ENCODE data around the gene CHD5. TPM values are rescaled to one million over a fixed set of nuclear protein-coding genes. Genes with fewer than 3 reads are reported as not detected.

The CHD5 gene
- total and polyA plus RNA-seq, 2 of the 13 experiments (the other 11 are each of a cell fraction or from before 2014, with no cell fraction given) = 0.02 to 0.21 TPM

DNA sequence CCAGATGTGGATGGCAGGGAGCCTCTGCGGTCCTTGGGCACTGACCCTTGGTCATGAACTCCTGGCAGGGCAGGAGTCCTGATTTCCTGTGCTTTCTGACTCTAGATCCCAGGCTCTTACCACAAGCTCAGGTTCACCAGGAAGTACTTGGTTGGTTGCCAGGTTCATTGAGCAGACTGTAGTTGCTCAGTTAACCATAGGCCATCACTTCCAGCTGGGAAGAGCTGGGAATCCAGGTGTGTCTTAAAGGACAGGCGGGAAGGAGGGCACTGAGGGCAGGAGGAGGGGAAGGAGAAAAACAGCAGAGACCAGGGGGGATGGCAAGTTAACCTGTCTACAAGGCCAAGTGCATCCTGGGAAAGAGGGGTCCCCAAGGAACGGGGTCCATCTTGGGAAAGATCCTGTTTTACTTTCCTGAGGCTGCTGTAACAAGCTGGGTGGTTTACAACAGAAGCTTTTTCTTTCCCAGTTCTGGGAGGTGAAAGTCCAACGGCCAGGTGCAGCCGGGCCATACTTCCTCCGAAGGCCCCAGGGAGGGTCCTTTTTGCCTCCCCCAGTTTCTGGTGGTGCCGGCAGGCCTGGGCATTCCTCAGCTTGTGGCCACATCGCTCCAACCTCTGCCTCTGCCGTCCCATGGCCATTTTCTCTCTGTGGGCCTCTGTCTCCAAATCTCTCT lies 122.8 kb downstream of the CHD5 start:
- CTCF ChIA-PET (ENCODE audit: low intra/inter-chr PET ratio, low total read pairs) = no interaction called here
- intact Hi-C loops (cut with micrococcal nuclease; ENCODE audit: unreplicated experiment) = no loop called here

More for the DNA sequence above, 122.8 kb downstream of the CHD5 start:
- ATAC-seq (no peak), FAIRE-seq (no peak), DNase-seq (ENCODE audit: low spot score) (no peak)
- TF ChIP-seq ATF2 (CRISPR knock-in tag; IDR thresholded peaks at IDR 0.05) = no peak
- TF ChIP-seq WIZ (CRISPR knock-in tag; IDR thresholded peaks at IDR 0.05) = no peak
- TF ChIP-seq ZGPAT (CRISPR knock-in tag; IDR thresholded peaks at IDR 0.05) = no peak
- TF ChIP-seq ZNF12 (CRISPR knock-in tag; IDR thresholded peaks at IDR 0.05) = no peak
- no peak for TF ChIP-seq ZNF543 (CRISPR knock-in tag; IDR thresholded peaks at IDR 0.05)
- no peak for TF ChIP-seq ZNF597 (CRISPR knock-in tag; IDR thresholded peaks at IDR 0.05)
- no peak for TF ChIP-seq ATRX (CRISPR knock-in tag; IDR thresholded peaks at IDR 0.05; ENCODE audit: borderline replicate concordance)
- TF ChIP-seq, protein P1, sequence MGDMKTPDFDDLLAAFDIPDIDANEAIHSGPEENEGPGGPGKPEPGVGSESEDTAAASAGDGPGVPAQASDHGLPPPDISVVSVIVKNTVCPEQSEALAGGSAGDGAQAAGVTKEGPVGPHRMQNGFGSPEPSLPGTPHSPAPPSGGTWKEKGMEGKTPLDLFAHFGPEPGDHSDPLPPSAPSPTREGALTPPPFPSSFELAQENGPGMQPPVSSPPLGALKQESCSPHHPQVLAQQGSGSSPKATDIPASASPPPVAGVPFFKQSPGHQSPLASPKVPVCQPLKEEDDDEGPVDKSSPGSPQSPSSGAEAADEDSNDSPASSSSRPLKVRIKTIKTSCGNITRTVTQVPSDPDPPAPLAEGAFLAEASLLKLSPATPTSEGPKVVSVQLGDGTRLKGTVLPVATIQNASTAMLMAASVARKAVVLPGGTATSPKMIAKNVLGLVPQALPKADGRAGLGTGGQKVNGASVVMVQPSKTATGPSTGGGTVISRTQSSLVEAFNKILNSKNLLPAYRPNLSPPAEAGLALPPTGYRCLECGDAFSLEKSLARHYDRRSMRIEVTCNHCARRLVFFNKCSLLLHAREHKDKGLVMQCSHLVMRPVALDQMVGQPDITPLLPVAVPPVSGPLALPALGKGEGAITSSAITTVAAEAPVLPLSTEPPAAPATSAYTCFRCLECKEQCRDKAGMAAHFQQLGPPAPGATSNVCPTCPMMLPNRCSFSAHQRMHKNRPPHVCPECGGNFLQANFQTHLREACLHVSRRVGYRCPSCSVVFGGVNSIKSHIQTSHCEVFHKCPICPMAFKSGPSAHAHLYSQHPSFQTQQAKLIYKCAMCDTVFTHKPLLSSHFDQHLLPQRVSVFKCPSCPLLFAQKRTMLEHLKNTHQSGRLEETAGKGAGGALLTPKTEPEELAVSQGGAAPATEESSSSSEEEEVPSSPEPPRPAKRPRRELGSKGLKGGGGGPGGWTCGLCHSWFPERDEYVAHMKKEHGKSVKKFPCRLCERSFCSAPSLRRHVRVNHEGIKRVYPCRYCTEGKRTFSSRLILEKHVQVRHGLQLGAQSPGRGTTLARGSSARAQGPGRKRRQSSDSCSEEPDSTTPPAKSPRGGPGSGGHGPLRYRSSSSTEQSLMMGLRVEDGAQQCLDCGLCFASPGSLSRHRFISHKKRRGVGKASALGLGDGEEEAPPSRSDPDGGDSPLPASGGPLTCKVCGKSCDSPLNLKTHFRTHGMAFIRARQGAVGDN (CRISPR knock-in tag; IDR thresholded peaks at IDR 0.05) = no peak
- no peak for TF ChIP-seq ZNF230 (CRISPR knock-in tag; IDR thresholded peaks at IDR 0.05)
- TF ChIP-seq ZNF562 (CRISPR knock-in tag; IDR thresholded peaks at IDR 0.05; ENCODE audit: borderline replicate concordance) = no peak
- no peak for TF ChIP-seq FIP1L1 (IDR thresholded peaks at IDR 0.05; ENCODE audit: borderline replicate concordance, insufficient read depth, low read depth, low read length)
- TF ChIP-seq PCBP1 (IDR thresholded peaks at IDR 0.05; ENCODE audit: borderline replicate concordance, low read depth, low read length) = no peak
- no peak for TF ChIP-seq KDM2A (CRISPR knock-in tag; IDR thresholded peaks at IDR 0.05; ENCODE audit: borderline replicate concordance, low read depth)
- 36% methylated on average over 9 of the region's 9 CpGs for WGBS (ENCODE audit: low lambda C conversion rate)
- H3K27me3 ChIP-seq (ENCODE audit: control insufficient read depth in 1 of 2, insufficient read depth in 2 of 2, low read length in 2 of 2) = no peaks in the 10 kb centered on the region
- no peak overlapping the region for H3K4me2 ChIP-seq (ENCODE audit: low read depth, low read length)
- POLR2A ChIA-PET = no interaction called here
- no peaks in the 10 kb centered on the region for H3K79me2 ChIP-seq (ENCODE audit: insufficient read depth, low read length)
- BruUV-seq (replicated peaks) = no TSS peak
- peaks cover 14% of the 10 kb centered on the region for H3K4me1 ChIP-seq (ENCODE audit: insufficient read depth, low read length)
- no peaks in the 10 kb centered on the region for H3K36me3 ChIP-seq (replicated peaks in 1 of 2; ENCODE audit: control insufficient read depth in 1 of 2, insufficient read depth in 2 of 2, low read length in 2 of 2)
- H2AFZ ChIP-seq (ENCODE audit: low read length) = no peak overlapping the region
- H4K20me1 ChIP-seq (ENCODE audit: insufficient read depth, low read length) = peaks cover 11% of the 10 kb centered on the region; the same call in 1 of the 2 replicates
- no peak overlapping the region for H3K27ac ChIP-seq (ENCODE audit: extremely low read length, insufficient read depth, low read length)
- no peak overlapping the region for H3K4me3 ChIP-seq (replicated peaks in 1 of 3; ENCODE audit: insufficient read depth in 1 of 3, low read depth in 2 of 3, low read length in 3 of 3)
- in situ Hi-C loops (cut with HindIII; ENCODE audit: extremely low pct_ligation_motif_present, low pct_unique_long_range_greater_than_20kb) = no loop called here
- no peaks in the 10 kb centered on the region for H3K9me3 ChIP-seq (ENCODE audit: low read length)
- H3K9ac ChIP-seq (ENCODE audit: insufficient read depth, low read depth, low read length) = no peak overlapping the region

Measured in HepG2 (cell line).